DLD1 (cell line): ENCODE data around the gene USP10.
"Not testable (repeated sequence)": the region's sequence is repeated elsewhere in the genome, so short reads cannot be mapped to it uniquely, and the experiment has no call there.

Experiments used
- in situ Hi-C: cut with HindIII; loops from 2 replicates; pipeline ENCODE4 v1.10.0; 2017; ENCODE audit warnings: low sequenced_read_pairs

The USP10 gene

GRCh38 chr16:84692451-84693214, 7.2 kb upstream of the USP10 start:
- in situ Hi-C loops, result no loop called here

- in situ Hi-C loops, result not testable (repeated sequence)
Measured at GRCh38 chr16:84693869-84694268, 5.9 kb upstream of the USP10 start.

- in situ Hi-C loops, result no loop called here
Measured at GRCh38 chr16:84694980-84695379, 4.8 kb upstream of the USP10 start.

- in situ Hi-C loops, result no loop called here
Measured at GRCh38 chr16:84699147-84699711, 571 bp upstream of the USP10 start.

- in situ Hi-C loops, result no loop called here
Measured at GRCh38 chr16:84700446-84701300, 873 bp downstream of the USP10 start.

- in situ Hi-C loops, result no loop called here
Measured at GRCh38 chr16:84703681-84704080, 3.9 kb downstream of the USP10 start.

- in situ Hi-C loops, result no loop called here
Measured at GRCh38 chr16:84704253-84704652, 4.5 kb downstream of the USP10 start.

GRCh38 chr16:84706856-84707255, 7.1 kb downstream of the USP10 start:
- in situ Hi-C loops, result no loop called here

GRCh38 chr16:84709609-84710008, 9.8 kb downstream of the USP10 start:
- in situ Hi-C loops, result no loop called here

- in situ Hi-C loops, result no loop called here
Measured at GRCh38 chr16:84710686-84711085, 10.9 kb downstream of the USP10 start.

GRCh38 chr16:84712138-84712671, 12.4 kb downstream of the USP10 start:
- in situ Hi-C loops, result no loop called here

- in situ Hi-C loops, result no loop called here
Measured at GRCh38 chr16:84712801-84713775, 13.3 kb downstream of the USP10 start.

- in situ Hi-C loops, result no loop called here
Measured at GRCh38 chr16:84714028-84714427, 14.2 kb downstream of the USP10 start.

GRCh38 chr16:84715424-84715823, 15.6 kb downstream of the USP10 start:
- in situ Hi-C loops, result no loop called here

GRCh38 chr16:84715854-84716253, 16.1 kb downstream of the USP10 start:
- in situ Hi-C loops, result no loop called here

- in situ Hi-C loops, result no loop called here
Measured at GRCh38 chr16:84716740-84717139, 16.9 kb downstream of the USP10 start.

- in situ Hi-C loops, result no loop called here
Measured at GRCh38 chr16:84717484-84717883, 17.7 kb downstream of the USP10 start.

GRCh38 chr16:84720177-84720579, 20.4 kb downstream of the USP10 start:
- in situ Hi-C loops, result no loop called here

GRCh38 chr16:84722068-84722467, 22.3 kb downstream of the USP10 start:
- in situ Hi-C loops, result no loop called here

GRCh38 chr16:84723906-84724305, 24.1 kb downstream of the USP10 start:
- in situ Hi-C loops, result no loop called here
